ENCODE data around the gene COX4I2.

COX4I2 gene

GRCh38 chr20:31677553-31678260 lies 40.0 kb downstream of the COX4I2 start:
- DNase-seq (ENCODE audit: low spot score): no peak

- DNase-seq (ENCODE audit: low spot score): peak; percentile 76
Measured at GRCh38 chr20:31678389-31679356, 41.0 kb downstream of the COX4I2 start.

- DNase-seq (ENCODE audit: low spot score): no peak
Measured at GRCh38 chr20:31679357-31680285, 41.9 kb downstream of the COX4I2 start.

- no peak for DNase-seq (ENCODE audit: low spot score)
Measured at GRCh38 chr20:31680286-31681127, 42.8 kb downstream of the COX4I2 start.

- no peak for DNase-seq (ENCODE audit: low spot score)
Measured at GRCh38 chr20:31681128-31681727, 43.5 kb downstream of the COX4I2 start.

GRCh38 chr20:31681769-31682168 lies 44.1 kb downstream of the COX4I2 start:
- DNase-seq (ENCODE audit: low spot score): no peak

- DNase-seq (ENCODE audit: low spot score): no peak
Measured at GRCh38 chr20:31682352-31682751, 44.6 kb downstream of the COX4I2 start.

- no peak for DNase-seq (ENCODE audit: low spot score)
Measured at GRCh38 chr20:31682927-31683326, 45.2 kb downstream of the COX4I2 start.

- no peak for DNase-seq (ENCODE audit: low spot score)
Measured at GRCh38 chr20:31684153-31685015, 46.7 kb downstream of the COX4I2 start.

GRCh38 chr20:31685853-31686643 lies 48.3 kb downstream of the COX4I2 start:
- DNase-seq (ENCODE audit: low spot score): no peak

GRCh38 chr20:31687777-31688176 lies 50.1 kb downstream of the COX4I2 start:
- no peak for DNase-seq (ENCODE audit: low spot score)

- DNase-seq (ENCODE audit: low spot score): no peak
Measured at GRCh38 chr20:31689141-31689540, 51.4 kb downstream of the COX4I2 start.

GRCh38 chr20:31690124-31690666 lies 52.5 kb downstream of the COX4I2 start:
- no peak for DNase-seq (ENCODE audit: low spot score)

GRCh38 chr20:31691646-31692275 lies 54.0 kb downstream of the COX4I2 start:
- DNase-seq (ENCODE audit: low spot score): no peak

- DNase-seq (ENCODE audit: low spot score): no peak
Measured at GRCh38 chr20:31693402-31693801, 55.7 kb downstream of the COX4I2 start.

- peak; percentile 14 for DNase-seq (ENCODE audit: low spot score)
Measured at GRCh38 chr20:31693987-31694661, 56.4 kb downstream of the COX4I2 start.
